ENCODE results near the gene BABAM1. TPM values are rescaled to one million over a fixed set of nuclear protein-coding genes. Genes with fewer than 3 reads are reported as not detected.

BABAM1 gene
- total and polyA plus RNA-seq, 7 donors = 71.4 to 101 (median 90.0) TPM

DNA sequence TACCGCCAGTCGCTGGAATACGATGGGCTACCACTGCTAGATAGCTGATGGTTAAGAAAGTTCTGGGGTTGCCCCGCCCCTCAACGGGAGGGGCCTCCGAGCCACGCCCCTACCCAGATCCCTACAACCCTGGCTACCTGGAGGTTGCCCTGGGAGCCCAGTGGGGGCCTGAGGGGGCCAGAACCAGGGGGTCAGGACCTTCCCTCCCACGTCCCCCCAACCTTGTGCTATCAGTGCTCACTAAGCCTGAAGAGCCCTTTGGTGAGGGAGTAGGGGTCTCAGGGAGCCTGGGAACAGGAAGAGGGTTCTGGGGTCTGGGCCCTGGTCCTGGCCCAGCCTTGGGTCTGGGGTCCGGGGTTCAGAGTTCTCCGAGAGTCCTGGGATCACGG is 32.3 kb upstream of the BABAM1 start:
- Histone ChIP-seq H3K36me3 (peaks cover 0 to 43% (median 17%) of the 10 kb centered on the region in 4 donors), H3K4me3 (peak overlapping the region; percentile 15 to 60 (median 52)), H3K27me3 (no peaks in the 10 kb centered on the region), H3K9me3 (no peaks in the 10 kb centered on the region), H3K27ac (peak overlapping the region; percentile 74 to 81 (median 80)), H3K4me1 (peaks cover 0 to 26% (median 23%) of the 10 kb centered on the region in 4 donors)
- intact Hi-C loops (cut with DNase I) = no loop called here
- TF ChIP-seq POLR2A (IDR thresholded peaks at IDR 0.05) (no peak), POLR2AphosphoS5 (IDR thresholded peaks at IDR 0.05) (no peak), EP300 (IDR thresholded peaks at IDR 0.05) (no peak)
- TF ChIP-seq, protein P1, sequence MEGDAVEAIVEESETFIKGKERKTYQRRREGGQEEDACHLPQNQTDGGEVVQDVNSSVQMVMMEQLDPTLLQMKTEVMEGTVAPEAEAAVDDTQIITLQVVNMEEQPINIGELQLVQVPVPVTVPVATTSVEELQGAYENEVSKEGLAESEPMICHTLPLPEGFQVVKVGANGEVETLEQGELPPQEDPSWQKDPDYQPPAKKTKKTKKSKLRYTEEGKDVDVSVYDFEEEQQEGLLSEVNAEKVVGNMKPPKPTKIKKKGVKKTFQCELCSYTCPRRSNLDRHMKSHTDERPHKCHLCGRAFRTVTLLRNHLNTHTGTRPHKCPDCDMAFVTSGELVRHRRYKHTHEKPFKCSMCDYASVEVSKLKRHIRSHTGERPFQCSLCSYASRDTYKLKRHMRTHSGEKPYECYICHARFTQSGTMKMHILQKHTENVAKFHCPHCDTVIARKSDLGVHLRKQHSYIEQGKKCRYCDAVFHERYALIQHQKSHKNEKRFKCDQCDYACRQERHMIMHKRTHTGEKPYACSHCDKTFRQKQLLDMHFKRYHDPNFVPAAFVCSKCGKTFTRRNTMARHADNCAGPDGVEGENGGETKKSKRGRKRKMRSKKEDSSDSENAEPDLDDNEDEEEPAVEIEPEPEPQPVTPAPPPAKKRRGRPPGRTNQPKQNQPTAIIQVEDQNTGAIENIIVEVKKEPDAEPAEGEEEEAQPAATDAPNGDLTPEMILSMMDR (IDR thresholded peaks at IDR 0.05) = no peak
- DNase-seq = peak; percentile 80
- WGBS, 2 donors = 11 to 17% methylated on average over 11 of the region's 11 CpGs

DNA sequence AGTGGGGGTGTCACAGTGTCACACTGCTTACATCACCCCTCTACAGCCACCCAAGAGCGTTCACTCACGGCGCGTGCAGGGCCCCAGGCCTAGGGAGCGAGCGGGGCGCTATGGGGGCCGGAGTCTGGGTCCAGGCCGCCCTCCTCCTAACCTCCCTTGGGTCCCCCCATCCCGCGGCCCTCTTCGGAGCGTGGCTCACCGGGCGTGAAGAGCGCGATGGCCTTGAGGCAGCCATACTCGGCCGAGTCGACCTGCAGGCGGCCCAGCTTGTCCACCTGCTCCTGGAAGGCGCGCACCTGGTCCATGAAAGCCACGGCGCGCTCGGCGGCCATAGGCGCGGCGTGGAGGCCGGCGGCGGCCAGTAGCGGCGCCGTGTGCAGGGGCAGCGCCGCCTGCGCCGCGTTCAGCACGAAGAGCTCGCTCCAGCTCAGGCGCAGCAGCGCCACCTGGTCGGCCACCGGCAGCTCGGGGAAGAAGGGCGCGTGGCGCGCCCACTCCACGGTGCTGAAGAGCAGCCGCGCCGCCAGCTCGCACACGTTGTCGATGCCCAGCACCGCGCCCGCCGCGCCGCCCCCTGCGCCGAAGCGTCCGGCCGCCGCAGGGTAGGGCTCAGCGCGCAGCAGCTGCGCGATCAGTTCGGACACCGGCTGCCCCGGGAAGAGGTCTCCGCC is 31.8 kb upstream of the BABAM1 start:
- H3K27me3 ChIP-seq = no peaks in the 10 kb centered on the region
- intact Hi-C loops (cut with DNase I) = no loop called here
- WGBS, 2 donors = 2 to 5% methylated on average over 80 of the region's 80 CpGs
- TF ChIP-seq, protein P1 (IDR thresholded peaks at IDR 0.05) = peak in 2 of 4 experiments; percentile 15 to 52
- no peak for TF ChIP-seq POLR2AphosphoS5 (IDR thresholded peaks at IDR 0.05)
- H3K4me1 ChIP-seq = peaks cover 0 to 26% (median 23%) of the 10 kb centered on the region in 4 donors
- H3K27ac ChIP-seq = peak overlapping the region; percentile 74 to 81 (median 80)
- peaks cover 0 to 45% (median 19%) of the 10 kb centered on the region in 4 donors for H3K36me3 ChIP-seq
- peak; percentile 84 for DNase-seq
- H3K9me3 ChIP-seq = no peaks in the 10 kb centered on the region
- peak overlapping the region; percentile 15 to 60 (median 52) for H3K4me3 ChIP-seq

DNA sequence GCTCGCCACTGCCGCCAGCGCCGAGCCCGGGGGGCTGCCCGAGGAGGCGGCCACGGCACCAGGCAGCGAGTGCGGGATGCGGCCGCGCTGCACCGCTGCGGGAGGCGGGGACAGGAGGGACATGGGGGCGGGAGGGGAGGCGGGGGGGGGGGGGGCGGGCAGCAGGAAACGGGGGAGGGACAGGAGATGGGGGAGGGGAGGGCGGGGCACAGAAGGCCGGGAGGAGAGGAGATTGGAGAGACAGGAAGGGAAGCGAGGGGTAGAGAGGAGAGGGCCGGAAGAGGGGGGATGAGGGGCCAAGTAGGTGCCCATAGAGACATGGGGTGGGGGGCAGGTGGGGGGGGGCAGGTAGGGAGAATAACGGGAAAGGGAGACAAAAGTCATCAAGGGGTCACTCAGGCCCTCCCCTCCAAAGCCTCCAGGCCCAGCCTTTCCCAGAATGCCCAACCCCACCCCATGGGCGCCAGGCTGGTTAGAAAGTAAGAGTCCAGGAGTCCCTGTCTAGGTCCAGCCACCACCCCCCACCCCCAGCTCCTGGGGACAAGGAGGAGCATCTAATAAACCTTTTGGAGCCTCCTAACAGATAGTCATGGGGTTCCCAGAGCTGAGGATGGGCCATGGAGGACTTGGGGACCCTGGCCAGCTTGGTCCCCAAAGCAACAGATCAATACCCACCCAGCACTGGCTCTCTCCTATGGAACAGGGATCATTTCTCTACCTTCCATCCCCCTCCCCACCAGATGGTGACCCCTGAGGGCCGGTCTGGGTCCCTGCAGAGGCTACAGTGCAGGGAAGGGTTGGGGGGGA is 31.1 kb upstream of the BABAM1 start:
- 5 to 7% methylated on average over 24 to 25 of the region's 27 CpGs for WGBS, 2 donors
- no peak for DNase-seq
- Histone ChIP-seq H3K4me1 (peaks cover 0 to 26% (median 23%) of the 10 kb centered on the region in 4 donors), H3K4me3 (peak overlapping the region; percentile 15 to 60 (median 52)), H3K27ac (peak overlapping the region; percentile 74 to 81 (median 80)), H3K27me3 (no peaks in the 10 kb centered on the region), H3K36me3 (peaks cover 0 to 41% (median 19%) of the 10 kb centered on the region in 4 donors), H3K9me3 (no peaks in the 10 kb centered on the region)
- intact Hi-C loops (cut with DNase I) = no loop called here
- TF ChIP-seq POLR2A (IDR thresholded peaks at IDR 0.05) (no peak), POLR2AphosphoS5 (IDR thresholded peaks at IDR 0.05) (no peak), EP300 (IDR thresholded peaks at IDR 0.05) (no peak)
- TF ChIP-seq, protein P1 (IDR thresholded peaks at IDR 0.05) = no peak

DNA sequence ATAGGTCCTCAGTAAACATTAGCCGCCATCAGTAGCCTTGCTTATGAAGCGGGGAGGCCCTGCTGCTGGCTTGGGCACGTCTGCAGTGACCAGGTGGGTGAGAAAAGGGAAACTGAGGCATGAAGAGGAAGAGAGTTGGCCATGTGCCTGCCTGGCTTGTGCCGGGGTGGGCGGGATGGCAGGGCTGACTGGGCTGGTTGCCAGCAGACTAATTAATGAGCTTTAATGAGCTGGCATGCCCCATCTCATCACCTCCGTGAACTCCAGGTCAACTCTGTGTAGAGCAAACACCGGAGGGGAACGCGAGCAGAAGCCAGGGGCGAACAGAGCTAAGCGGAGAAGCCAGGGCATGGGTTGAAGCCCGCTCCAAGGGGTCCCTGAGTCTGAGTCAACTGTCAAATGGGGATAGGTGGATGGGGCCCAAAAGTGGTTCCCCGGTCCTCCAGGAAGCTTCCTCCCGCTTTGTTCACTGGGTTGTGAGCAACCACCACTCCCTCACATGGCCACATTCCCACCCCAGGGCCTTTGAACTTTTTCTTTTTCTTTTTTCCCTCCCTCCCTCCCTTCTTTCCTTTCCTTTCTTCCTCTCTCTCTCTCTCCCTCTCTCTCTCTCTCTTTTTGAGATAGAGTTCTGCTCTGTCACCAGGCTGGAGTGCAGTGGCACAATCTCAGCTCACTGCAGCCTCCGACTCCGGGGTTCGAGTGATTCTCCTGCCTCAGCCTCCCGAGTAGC is 30.3 kb upstream of the BABAM1 start:
- peak overlapping the region; percentile 74 to 81 (median 80) for H3K27ac ChIP-seq
- TF ChIP-seq, protein P1 (IDR thresholded peaks at IDR 0.05) = no peak
- no peak for TF ChIP-seq EP300 (IDR thresholded peaks at IDR 0.05)
- TF ChIP-seq POLR2A (IDR thresholded peaks at IDR 0.05) = no peak
- no peak for TF ChIP-seq POLR2AphosphoS5 (IDR thresholded peaks at IDR 0.05)
- DNase-seq = no peak
- no peak overlapping the region for H3K4me3 ChIP-seq
- H3K9me3 ChIP-seq = no peaks in the 10 kb centered on the region
- intact Hi-C loops (cut with DNase I) = no loop called here
- no peaks in the 10 kb centered on the region for H3K27me3 ChIP-seq
- H3K36me3 ChIP-seq = peaks cover 0 to 33% (median 14%) of the 10 kb centered on the region in 4 donors
- peaks cover 0 to 31% (median 27%) of the 10 kb centered on the region in 4 donors for H3K4me1 ChIP-seq
- WGBS, 2 donors = 78 to 89% methylated on average over 18 of the region's 18 CpGs
